Calu3 (cell line): Measurements from ENCODE around the gene SF3A2. TPM values are rescaled to one million over a fixed set of nuclear protein-coding genes. Genes with fewer than 3 reads are reported as not detected.

ENCODE experiments used
- BruUV-seq: library from RNA; stranded (reverse); fragments of 400-500 nt; replicated peaks from 2 replicates; lab custom pipeline; 2021; lab: Mats Ljungman, UMichigan
- CTCF ChIA-PET: fragments of 300-600 bp; sonication (Branson Sonifier 250); formaldehyde crosslinking; loops from one replicate; lab custom pipeline; 2022; ENCODE audit warnings: antibody characterized with exemption; lab: Charles Lee
- DNase-seq: peaks from one replicate; pipeline ENCODE4 v3.0.0; 2022
- H3K27ac Mint-ChIP-seq: one replicate; pipeline ENCODE4 v1.8.0; 2022; ENCODE audit warnings: mixed read lengths; ENCODE audit not compliant: unreplicated experiment
- H3K27me3 Mint-ChIP-seq: one replicate; pipeline ENCODE4 v1.8.0; 2022; ENCODE audit warnings: mixed read lengths; ENCODE audit not compliant: unreplicated experiment
- H3K36me3 Mint-ChIP-seq: one replicate; pipeline ENCODE4 v1.8.0; 2022; ENCODE audit warnings: mild to moderate bottlenecking, moderate library complexity, mixed read lengths; ENCODE audit not compliant: insufficient read depth, unreplicated experiment
- H3K4me1 Mint-ChIP-seq: one replicate; pipeline ENCODE4 v1.8.0; 2022; ENCODE audit warnings: mild to moderate bottlenecking, low read depth, mixed read lengths; ENCODE audit not compliant: unreplicated experiment
- H3K4me3 Mint-ChIP-seq: one replicate; pipeline ENCODE4 v1.8.0; 2022; ENCODE audit warnings: mild to moderate bottlenecking, low read depth, moderate library complexity, mixed read lengths; ENCODE audit not compliant: unreplicated experiment
- H3K9me3 Mint-ChIP-seq: one replicate; pipeline ENCODE4 v1.8.0; 2022; ENCODE audit warnings: low read depth, mixed read lengths; ENCODE audit not compliant: unreplicated experiment
- CTCF ChIP-seq: fragments of 200-600 bp; IDR thresholded peaks from one replicate; pipeline ENCODE4 v1.8.0; 2022; ENCODE audit warnings: antibody characterized with exemption; ENCODE audit not compliant: unreplicated experiment
- intact Hi-C: fragments of 100-400 bp; cut with micrococcal nuclease; formaldehyde crosslinking; loops from one replicate; pipeline ENCODE4 v1.10.0; 2022; ENCODE audit not compliant: unreplicated experiment
- total RNA-seq: library from RNA; stranded (reverse); gene quantifications from 2 replicates; pipeline ENCODE4 v1.2.3, GENCODE V29; 2022

Gene SF3A2
- total RNA-seq, 1 experiment from 2014 or later: 83.6 TPM

GRCh38 chr19:2208975-2209374, 27.6 kb upstream of the SF3A2 start:
- no peaks in the 10 kb centered on the region for H3K4me1 Mint-ChIP-seq
- no peaks in the 10 kb centered on the region for H3K27me3 Mint-ChIP-seq
- H3K36me3 Mint-ChIP-seq: peaks cover 32% of the 10 kb centered on the region
- H3K9me3 Mint-ChIP-seq: no peaks in the 10 kb centered on the region
- no peak for TF ChIP-seq CTCF
- no peak overlapping the region for H3K4me3 Mint-ChIP-seq
- no peak for DNase-seq
- H3K27ac Mint-ChIP-seq: no peak overlapping the region
- CTCF ChIA-PET: no interaction called here
- no TSS peak for BruUV-seq
- intact Hi-C loops: no loop called here

- no peak for DNase-seq
- CTCF ChIA-PET: no interaction called here
- BruUV-seq: no TSS peak
- Mint-ChIP-seq H3K27me3 (no peaks in the 10 kb centered on the region), H3K27ac (no peak overlapping the region), H3K36me3 (peaks cover 28% of the 10 kb centered on the region), H3K4me1 (no peaks in the 10 kb centered on the region), H3K4me3 (no peak overlapping the region), H3K9me3 (no peaks in the 10 kb centered on the region)
- no peak for TF ChIP-seq CTCF
- intact Hi-C loops: no loop called here
Measured at GRCh38 chr19:2209408-2209807, 27.2 kb upstream of the SF3A2 start.

GRCh38 chr19:2210206-2210605, 26.4 kb upstream of the SF3A2 start:
- CTCF ChIA-PET: no interaction called here
- no peak for TF ChIP-seq CTCF
- Mint-ChIP-seq H3K27ac (no peak overlapping the region), H3K36me3 (peaks cover 33% of the 10 kb centered on the region), H3K4me1 (no peaks in the 10 kb centered on the region), H3K27me3 (no peaks in the 10 kb centered on the region), H3K4me3 (no peak overlapping the region), H3K9me3 (no peaks in the 10 kb centered on the region)
- DNase-seq: no peak
- BruUV-seq: no TSS peak
- intact Hi-C loops: no loop called here

- Mint-ChIP-seq H3K4me3 (no peak overlapping the region), H3K36me3 (peaks cover 35% of the 10 kb centered on the region), H3K27me3 (no peaks in the 10 kb centered on the region), H3K4me1 (no peaks in the 10 kb centered on the region), H3K27ac (no peak overlapping the region), H3K9me3 (no peaks in the 10 kb centered on the region)
- intact Hi-C loops: no loop called here
- CTCF ChIA-PET: no interaction called here
- no peak for TF ChIP-seq CTCF
- no TSS peak for BruUV-seq
- no peak for DNase-seq
Measured at GRCh38 chr19:2210987-2211740, 25.5 kb upstream of the SF3A2 start.
